DND-41 (cell line): ENCODE results near the gene CHCHD5.

Experiments used
- ATAC-seq: fragments of 200-7000 bp; cut with Tn5 transposase; 3 replicates; pipeline ENCODE4 v1.9.1; 2021; ENCODE audit warnings: low read depth; ENCODE audit not compliant: insufficient read depth
- DNase-seq: peaks from one replicate; pipeline ENCODE4 v3.0.0-alpha.2; 2020
- H2AFZ ChIP-seq: 2 replicates; pipeline ENCODE4 v1.6.0; 2012; ENCODE audit warnings: low read depth, low read length
- H3K27ac ChIP-seq: 2 replicates; pipeline ENCODE4 v1.5.1; 2012; ENCODE audit warnings: low read length, inconsistent platforms
- H3K27me3 ChIP-seq: fragments of 200-600 bp; sonication (generic); 2 replicates; pipeline ENCODE4 v1.6.0; 2012; ENCODE audit warnings: low read length, mild to moderate bottlenecking, inconsistent platforms; ENCODE audit not compliant: insufficient read depth, poor library complexity
- H3K36me3 ChIP-seq: 2 replicates; pipeline ENCODE4 v1.5.1; 2012; ENCODE audit warnings: low read length, inconsistent platforms; ENCODE audit not compliant: insufficient read depth
- H3K4me1 ChIP-seq: 2 replicates; pipeline ENCODE4 v1.5.1; 2012; ENCODE audit warnings: mild to moderate bottlenecking, low read length; ENCODE audit not compliant: insufficient read depth
- H3K4me2 ChIP-seq: 2 replicates; pipeline ENCODE4 v1.6.0; 2012; ENCODE audit warnings: mild to moderate bottlenecking, moderate library complexity, low read length, inconsistent platforms; ENCODE audit not compliant: insufficient read depth
- H3K4me3 ChIP-seq, 2 experiments: fragments of 200-600 bp in 1 of 2; shearing (Covaris generic) in 1 of 2; 2 replicates each; pipeline ENCODE4 v1.5.1; 2012 to 2016; ENCODE audit warnings: inconsistent platforms in 2 of 2, low read length in 2 of 2, mild to moderate bottlenecking in 2 of 2, low read depth in 1 of 2, moderate library complexity in 1 of 2
- H3K79me2 ChIP-seq: 2 replicates; pipeline ENCODE4 v1.6.0; 2012; ENCODE audit warnings: low read length, inconsistent platforms; ENCODE audit not compliant: insufficient read depth
- H3K9ac ChIP-seq: 2 replicates; pipeline ENCODE4 v1.6.0; 2012; ENCODE audit warnings: low read depth, mild to moderate bottlenecking, inconsistent platforms, low read length, moderate library complexity
- H3K9me3 ChIP-seq: 2 replicates; pipeline ENCODE4 v1.5.1; 2012; ENCODE audit warnings: low read length, moderate library complexity, mild to moderate bottlenecking, inconsistent platforms; ENCODE audit not compliant: insufficient read depth, severe bottlenecking
- H4K20me1 ChIP-seq: 2 replicates; pipeline ENCODE4 v1.6.0; 2012; ENCODE audit warnings: low read length; ENCODE audit not compliant: insufficient read depth
- EZH2 ChIP-seq: IDR thresholded peaks from 3 replicates; pipeline ENCODE4 v1.6.1; 2012; ENCODE audit warnings: borderline replicate concordance, low read depth, mild to moderate bottlenecking, moderate library complexity, low read length, inconsistent platforms; ENCODE audit not compliant: severe bottlenecking
- TF ChIP-seq, protein P1 (sequence below): IDR thresholded peaks from 2 replicates; pipeline ENCODE4 v1.5.1; 2012; ENCODE audit warnings: borderline replicate concordance, low read length, moderate library complexity, mild to moderate bottlenecking; ENCODE audit not compliant: poor library complexity, severe bottlenecking; ENCODE audit errors: extremely low read depth

Gene CHCHD5

DNA sequence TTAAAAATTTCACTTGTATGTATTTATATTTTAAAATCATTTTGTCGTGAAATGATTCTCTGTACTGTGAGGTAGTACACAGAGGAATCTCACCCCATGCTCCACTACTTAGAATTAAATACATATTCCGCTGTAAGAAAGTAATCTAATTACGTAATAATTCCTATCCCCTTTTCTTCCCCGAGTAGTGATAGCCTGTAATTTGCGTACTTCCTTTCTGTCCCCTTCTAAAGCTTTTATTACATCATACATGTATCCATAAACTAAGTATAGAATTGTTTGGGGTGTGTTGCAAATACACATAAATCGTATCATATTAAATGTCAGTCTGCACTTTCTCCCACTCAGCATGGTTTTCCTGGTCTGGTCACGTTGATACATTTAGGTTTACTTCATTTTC lies 12.4 kb upstream of the CHCHD5 start:
- H3K79me2 ChIP-seq, result no peaks in the 10 kb centered on the region
- DNase-seq (no peak), ATAC-seq (no peak)
- no peaks in the 10 kb centered on the region for H3K4me1 ChIP-seq
- H2AFZ ChIP-seq, result no peak overlapping the region
- H3K4me2 ChIP-seq, result no peak overlapping the region
- peaks cover 4% of the 10 kb centered on the region for H3K9me3 ChIP-seq
- H3K27me3 ChIP-seq, result no peaks in the 10 kb centered on the region
- peaks cover under 1% of the 10 kb centered on the region; the same call in 1 of the 2 replicates for H4K20me1 ChIP-seq
- H3K9ac ChIP-seq, result no peak overlapping the region
- no peak overlapping the region for H3K27ac ChIP-seq
- TF ChIP-seq EZH2, result no peak
- TF ChIP-seq, protein P1, sequence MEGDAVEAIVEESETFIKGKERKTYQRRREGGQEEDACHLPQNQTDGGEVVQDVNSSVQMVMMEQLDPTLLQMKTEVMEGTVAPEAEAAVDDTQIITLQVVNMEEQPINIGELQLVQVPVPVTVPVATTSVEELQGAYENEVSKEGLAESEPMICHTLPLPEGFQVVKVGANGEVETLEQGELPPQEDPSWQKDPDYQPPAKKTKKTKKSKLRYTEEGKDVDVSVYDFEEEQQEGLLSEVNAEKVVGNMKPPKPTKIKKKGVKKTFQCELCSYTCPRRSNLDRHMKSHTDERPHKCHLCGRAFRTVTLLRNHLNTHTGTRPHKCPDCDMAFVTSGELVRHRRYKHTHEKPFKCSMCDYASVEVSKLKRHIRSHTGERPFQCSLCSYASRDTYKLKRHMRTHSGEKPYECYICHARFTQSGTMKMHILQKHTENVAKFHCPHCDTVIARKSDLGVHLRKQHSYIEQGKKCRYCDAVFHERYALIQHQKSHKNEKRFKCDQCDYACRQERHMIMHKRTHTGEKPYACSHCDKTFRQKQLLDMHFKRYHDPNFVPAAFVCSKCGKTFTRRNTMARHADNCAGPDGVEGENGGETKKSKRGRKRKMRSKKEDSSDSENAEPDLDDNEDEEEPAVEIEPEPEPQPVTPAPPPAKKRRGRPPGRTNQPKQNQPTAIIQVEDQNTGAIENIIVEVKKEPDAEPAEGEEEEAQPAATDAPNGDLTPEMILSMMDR, result no peak
- peaks cover 97% of the 10 kb centered on the region for H3K36me3 ChIP-seq
- no peak overlapping the region for H3K4me3 ChIP-seq

- H2AFZ ChIP-seq, result no peak overlapping the region
- H4K20me1 ChIP-seq, result peaks cover 2% of the 10 kb centered on the region; the same call in 1 of the 2 replicates
- no peaks in the 10 kb centered on the region for H3K4me1 ChIP-seq
- H3K27me3 ChIP-seq, result no peaks in the 10 kb centered on the region
- no peak overlapping the region for H3K27ac ChIP-seq
- no peak for TF ChIP-seq EZH2
- TF ChIP-seq, protein P1, result peak; percentile 32
- DNase-seq (no peak), ATAC-seq (no peak)
- no peak overlapping the region for H3K9ac ChIP-seq
- H3K36me3 ChIP-seq, result peaks cover 48% of the 10 kb centered on the region
- H3K79me2 ChIP-seq, result no peaks in the 10 kb centered on the region
- H3K4me2 ChIP-seq, result no peak overlapping the region
- no peak overlapping the region for H3K4me3 ChIP-seq
- no peaks in the 10 kb centered on the region for H3K9me3 ChIP-seq
Observed at GRCh38 chr2:112577756-112578155, 6.7 kb upstream of the CHCHD5 start.

GRCh38 chr2:112579241-112579640 lies 5.2 kb upstream of the CHCHD5 start:
- H3K27me3 ChIP-seq, result no peaks in the 10 kb centered on the region
- TF ChIP-seq, protein P1, result no peak
- no peak for TF ChIP-seq EZH2
- H3K27ac ChIP-seq, result no peak overlapping the region
- H3K36me3 ChIP-seq, result peaks cover 33% of the 10 kb centered on the region
- H4K20me1 ChIP-seq, result peaks cover 2% of the 10 kb centered on the region; the same call in 1 of the 2 replicates
- no peak overlapping the region for H3K4me3 ChIP-seq
- no peaks in the 10 kb centered on the region for H3K9me3 ChIP-seq
- H3K4me2 ChIP-seq, result no peak overlapping the region
- no peak for ATAC-seq
- H2AFZ ChIP-seq, result no peak overlapping the region
- no peaks in the 10 kb centered on the region for H3K4me1 ChIP-seq
- no peak for DNase-seq
- H3K9ac ChIP-seq, result no peak overlapping the region
- H3K79me2 ChIP-seq, result no peaks in the 10 kb centered on the region

DNA sequence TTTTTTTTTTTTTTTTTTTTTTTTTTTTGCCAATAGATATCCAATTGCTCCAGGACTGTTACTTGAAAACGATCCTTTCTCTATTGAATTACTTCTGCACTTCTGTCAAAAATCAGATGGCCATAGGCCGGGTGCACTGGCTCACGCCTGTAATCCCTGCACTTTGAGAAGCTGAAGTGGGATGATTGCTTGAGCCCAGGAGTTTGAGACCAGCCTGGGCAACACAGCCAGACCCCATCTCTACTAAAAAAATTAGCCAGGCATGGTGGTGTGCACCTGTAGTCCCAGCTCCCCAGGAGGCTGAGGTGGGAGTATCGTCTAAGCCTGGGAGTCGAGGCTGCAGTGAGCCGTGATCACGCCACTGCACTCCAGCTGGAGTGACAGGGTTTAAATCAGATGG lies 4.3 kb upstream of the CHCHD5 start:
- H2AFZ ChIP-seq, result no peak overlapping the region
- peaks cover 24% of the 10 kb centered on the region for H3K36me3 ChIP-seq
- H3K4me3 ChIP-seq, result no peak overlapping the region
- peaks cover 2% of the 10 kb centered on the region; the same call in 1 of the 2 replicates for H4K20me1 ChIP-seq
- H3K9ac ChIP-seq, result no peak overlapping the region
- TF ChIP-seq, protein P1, result no peak
- no peak for TF ChIP-seq EZH2
- ATAC-seq (no peak), DNase-seq (no peak)
- no peaks in the 10 kb centered on the region for H3K79me2 ChIP-seq
- no peak overlapping the region for H3K27ac ChIP-seq
- no peaks in the 10 kb centered on the region for H3K27me3 ChIP-seq
- H3K9me3 ChIP-seq, result no peaks in the 10 kb centered on the region
- H3K4me1 ChIP-seq, result no peaks in the 10 kb centered on the region
- no peak overlapping the region for H3K4me2 ChIP-seq
